GM12878 (cell line): Measurements from ENCODE around the gene ETAA1. TPM values are rescaled to one million over a fixed set of nuclear protein-coding genes. Genes with fewer than 3 reads are reported as not detected.

Experiments
- ATAC-seq: fragments of 200-7000 bp; cut with Tn5 transposase; 3 replicates; pipeline ENCODE4 v1.9.1; 2020; ENCODE audit warnings: mild to moderate bottlenecking, moderate library complexity
- BruUV-seq: library from RNA; stranded (reverse); fragments of 400-500 nt; replicated peaks from 2 replicates; lab custom pipeline; 2021; lab: Mats Ljungman, UMichigan
- CTCF ChIA-PET: fragments of 300-600 bp; sonication (Branson Sonifier 250); formaldehyde crosslinking; extraction: SDS; loops from one replicate; lab custom pipeline; 2021; ENCODE audit warnings: inconsistent platforms; lab: Yijun Ruan, JAX
- POLR2A ChIA-PET: fragments of 350-600 bp; formaldehyde crosslinking; extraction: SDS; loops from one replicate; lab custom pipeline; 2021; ENCODE audit warnings: inconsistent platforms; lab: Charles Lee
- RAD21 ChIA-PET: fragments of 300-600 bp; sonication (Branson Sonifier 250); formaldehyde crosslinking; loops from one replicate; lab custom pipeline; 2023; ENCODE audit warnings: antibody characterized with exemption; ENCODE audit not compliant: unreplicated experiment; lab: Charles Lee
- SMC1A ChIA-PET: fragments of 300-600 bp; sonication (Branson Sonifier 250); formaldehyde crosslinking; loops from one replicate; lab custom pipeline; 2023; ENCODE audit not compliant: unreplicated experiment, uncharacterized antibody; lab: Charles Lee
- DNase-seq: peaks from one replicate; pipeline ENCODE4 v3.0.0-alpha.2; 2011; ENCODE audit warnings: low read depth, low spot score
- FAIRE-seq: peaks from 3 replicates; lab custom pipeline; 2011; peaks lifted over from hg19 to GRCh38; lab: Jason Lieb, UNC
- H2AFZ ChIP-seq: 2 replicates; pipeline ENCODE4 v1.6.0; 2011; ENCODE audit warnings: low read depth, low read length, control low read depth; ENCODE audit not compliant: control insufficient read depth
- H3K27ac ChIP-seq: 2 replicates; pipeline ENCODE4 v1.5.1; 2011; ENCODE audit warnings: control low read depth; ENCODE audit not compliant: control insufficient read depth, insufficient read depth
- H3K27me3 ChIP-seq, 2 experiments: replicated peaks in 1 of 2; 2 replicates each; pipeline versions ENCODE4 v1.6.0 to v1.6.1; 2011; ENCODE audit warnings: low read length in 1 of 2; ENCODE audit not compliant: control insufficient read depth in 2 of 2, insufficient read depth in 2 of 2
- H3K36me3 ChIP-seq, 2 experiments: 2 replicates each; pipeline ENCODE4 v1.5.1; 2011; ENCODE audit warnings: low read length in 1 of 2; ENCODE audit not compliant: control insufficient read depth in 2 of 2, insufficient read depth in 2 of 2
- H3K4me1 ChIP-seq: 2 replicates; pipeline ENCODE4 v1.6.1; 2011; ENCODE audit warnings: mild to moderate bottlenecking, low read length, moderate library complexity, mixed read lengths; ENCODE audit not compliant: control insufficient read depth, insufficient read depth
- H3K4me2 ChIP-seq: 2 replicates; pipeline ENCODE4 v1.6.0; 2011; ENCODE audit warnings: control low read depth; ENCODE audit not compliant: control insufficient read depth, insufficient read depth
- H3K4me3 ChIP-seq: fragments of 200-600 bp; sonication (generic); 2 replicates; pipeline ENCODE4 v1.5.1; 2016
- H3K79me2 ChIP-seq: 2 replicates; pipeline ENCODE4 v1.6.0; 2011; ENCODE audit warnings: low read length; ENCODE audit not compliant: control insufficient read depth, insufficient read depth
- H3K9ac ChIP-seq: 2 replicates; pipeline ENCODE4 v1.8.0; 2011; ENCODE audit warnings: low read length, control low read depth, mixed read lengths; ENCODE audit not compliant: control insufficient read depth, insufficient read depth
- H3K9me3 ChIP-seq: replicated peaks from 3 replicates; pipeline ENCODE4 v1.5.1; 2011; ENCODE audit warnings: mild to moderate bottlenecking, low read length; ENCODE audit not compliant: control insufficient read depth, insufficient read depth
- H4K20me1 ChIP-seq: 2 replicates; pipeline ENCODE4 v1.6.0; 2011; ENCODE audit not compliant: control insufficient read depth, insufficient read depth
- EP300 ChIP-seq, 2 experiments: fragments of 150-350 bp in 1 of 2; IDR thresholded peaks; 2 replicates each; pipeline ENCODE4 v1.6.1; 2011 to 2012; ENCODE audit warnings: low read depth in 2 of 2, low read length in 2 of 2, borderline replicate concordance in 1 of 2, improper control_type of control experiment in 1 of 2, inconsistent platforms in 1 of 2; ENCODE audit not compliant: control insufficient read depth in 1 of 2
- HDGF ChIP-seq: fragments of 450-650 bp; IDR thresholded peaks from 2 replicates; pipeline ENCODE4 v1.6.1; 2016; ENCODE audit warnings: antibody characterized with exemption
- KAT2A ChIP-seq: conservative IDR thresholded peaks from 2 replicates; pipeline ENCODE4 v1.6.1; 2011; ENCODE audit warnings: low read depth, low read length; ENCODE audit not compliant: control insufficient read depth
- MEF2B ChIP-seq: fragments of 450-650 bp; IDR thresholded peaks from 2 replicates; pipeline ENCODE4 v1.6.1; 2018; ENCODE audit warnings: mild to moderate bottlenecking, moderate library complexity; ENCODE audit not compliant: partially characterized antibody, poor library complexity, severe bottlenecking
- MYC ChIP-seq: IDR thresholded peaks from 2 replicates; pipeline ENCODE4 v1.6.1; 2011; ENCODE audit warnings: mild to moderate bottlenecking, low read length, moderate library complexity, inconsistent platforms; ENCODE audit not compliant: insufficient read depth, insufficient replicate concordance, insufficient read length, severe bottlenecking
- NR2C1 ChIP-seq: fragments of 450-650 bp; IDR thresholded peaks from 2 replicates; pipeline ENCODE4 v1.6.1; 2017; ENCODE audit warnings: antibody characterized with exemption, mild to moderate bottlenecking, moderate library complexity
- NR2C2 ChIP-seq: IDR thresholded peaks from 2 replicates; pipeline ENCODE4 v1.6.1; 2011; ENCODE audit warnings: borderline replicate concordance, low read depth; ENCODE audit not compliant: control insufficient read depth, insufficient read length
- PML ChIP-seq: IDR thresholded peaks from 2 replicates; pipeline ENCODE4 v1.6.1; 2012; ENCODE audit warnings: low read length, inconsistent platforms
- RELA ChIP-seq: fragments of 450-650 bp; IDR thresholded peaks from 2 replicates; pipeline ENCODE4 v1.8.0; 2014; ENCODE audit warnings: borderline replicate concordance; ENCODE audit not compliant: partially characterized antibody
- SREBF2 ChIP-seq: IDR thresholded peaks from 2 replicates; pipeline ENCODE4 v1.6.1; 2012; ENCODE audit warnings: mild to moderate bottlenecking, low read length
- TBL1XR1 ChIP-seq: IDR thresholded peaks from 2 replicates; pipeline ENCODE4 v1.6.1; 2012; ENCODE audit warnings: low read depth, low read length, improper control_type of control experiment
- YY1 ChIP-seq: IDR thresholded peaks from 2 replicates; pipeline ENCODE4 v1.6.1; 2011; ENCODE audit warnings: low read depth, mild to moderate bottlenecking, low read length
- ZNF24 ChIP-seq: fragments of 450-650 bp; IDR thresholded peaks from 2 replicates; pipeline ENCODE4 v1.6.1; 2017; ENCODE audit warnings: antibody characterized with exemption, mild to moderate bottlenecking
- ZSCAN29 ChIP-seq: fragments of 450-650 bp; IDR thresholded peaks from 2 replicates; pipeline ENCODE4 v1.6.1; 2017; ENCODE audit warnings: mild to moderate bottlenecking, moderate library complexity
- WGBS: methylation state at CpG from one replicate; pipeline ENCODE4 v1.1.6; 2016; ENCODE audit warnings: low lambda C conversion rate; ENCODE audit not compliant: insufficient replicate concordance, insufficient coverage; ENCODE audit errors: missing lambda C conversion rate; 5-methylcytosine and 5-hydroxymethylcytosine counted together
- in situ Hi-C: fragments of 300-500 bp; cut with MboI; formaldehyde crosslinking; loops from 9 replicates; pipeline ENCODE4 v1.14.3; 2018; ENCODE audit warnings: mixed read lengths
- intact Hi-C: fragments of 100-400 bp; cut with micrococcal nuclease; formaldehyde crosslinking; loops from one replicate; pipeline ENCODE4 v1.14.2; 2022; ENCODE audit not compliant: unreplicated experiment
- polyA plus RNA-seq, 11 experiments: library from polyadenylated mRNA; depleted of rRNA in 4 of 11; unstranded in 6 of 11; stranded (reverse) in 5 of 11; fragments of >200 nt; fragmentation: Nextera tagmentation in 4 of 11; fragmentation: Illumina TruSeq in 1 of 11; extraction: Ambion mirVana in 4 of 11; extraction: Trizol in 1 of 11; gene quantifications; 1 replicate in 1 of 11; 2 replicates in 10 of 11; pipeline versions ENCODE4 v1.2.1 to v1.2.3, GENCODE V29; 2011 to 2016; ENCODE audit warnings: inconsistent platforms in 2 of 11, missing spikeins in 2 of 11, low read depth in 1 of 11
- total RNA-seq, 4 experiments: library from RNA; depleted of rRNA in 3 of 4; stranded (reverse); fragments of >200 nt in 3 of 4; fragmentation: Illumina TruSeq in 1 of 4; extraction: Trizol in 1 of 4; gene quantifications; 2 replicates each; pipeline versions ENCODE4 v1.2.1 to v1.2.3, GENCODE V29; 2013 to 2021
- TF ChIP-seq, protein P1 (sequence below): IDR thresholded peaks from 2 replicates; pipeline ENCODE4 v1.6.1; 2011; ENCODE audit warnings: low read depth, mild to moderate bottlenecking, low read length, moderate library complexity, borderline replicate concordance; ENCODE audit errors: extremely low read depth
- TF ChIP-seq, protein P2 (sequence below): fragments of 150-350 bp; IDR thresholded peaks from 2 replicates; pipeline ENCODE4 v1.6.1; 2014; ENCODE audit warnings: mild to moderate bottlenecking, low read depth, low read length

The ETAA1 gene
- total and polyA plus RNA-seq, 10 of the 15 experiments (the other 5 are each of a cell fraction or from before 2014, with no cell fraction given) = 4.2 to 24.2 (median 13.4) TPM

DNA sequence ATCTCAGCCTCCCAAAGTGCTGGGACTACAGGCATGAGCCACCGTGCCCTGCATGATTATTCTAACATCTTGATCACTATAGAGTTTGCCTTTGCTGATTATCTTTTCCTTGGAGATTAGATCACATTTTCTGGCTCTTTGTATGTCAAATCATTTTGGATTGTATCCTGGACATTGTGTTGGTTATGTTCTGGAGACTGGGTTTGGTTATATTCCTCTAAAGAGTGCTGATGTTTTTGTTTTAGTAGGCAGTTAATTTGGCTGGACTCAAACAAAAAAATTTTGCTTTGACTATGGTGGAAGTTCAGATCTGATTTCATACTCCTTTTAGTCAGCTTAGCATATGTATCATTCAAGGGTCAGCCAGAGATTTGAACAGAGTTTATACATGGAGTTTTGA is 26.4 kb downstream of the ETAA1 start:
- no peaks in the 10 kb centered on the region for H3K79me2 ChIP-seq
- no peak overlapping the region for H2AFZ ChIP-seq
- TF ChIP-seq KAT2A = no peak
- no peak for TF ChIP-seq ZNF24
- no peak for TF ChIP-seq YY1
- TF ChIP-seq PML = no peak
- TF ChIP-seq, protein P1, sequence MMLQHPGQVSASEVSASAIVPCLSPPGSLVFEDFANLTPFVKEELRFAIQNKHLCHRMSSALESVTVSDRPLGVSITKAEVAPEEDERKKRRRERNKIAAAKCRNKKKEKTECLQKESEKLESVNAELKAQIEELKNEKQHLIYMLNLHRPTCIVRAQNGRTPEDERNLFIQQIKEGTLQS = no peak
- TF ChIP-seq MEF2B = no peak
- TF ChIP-seq, all 136 proteins: peak for 0
- in situ Hi-C loops (no loop called here), intact Hi-C loops (no loop called here)
- Histone ChIP-seq H3K4me2 (no peak overlapping the region), H3K36me3 (no peaks in the 10 kb centered on the region), H3K9ac (no peak overlapping the region), H4K20me1 (no peaks in the 10 kb centered on the region), H3K27me3 (no peaks in the 10 kb centered on the region), H3K4me3 (no peak overlapping the region), H3K9me3 (no peaks in the 10 kb centered on the region; the same call in 2 of the 3 replicates), H3K27ac (no peak overlapping the region), H3K4me1 (no peaks in the 10 kb centered on the region)
- no peak for FAIRE-seq
- SMC1A ChIA-PET = no interaction called here
- POLR2A ChIA-PET = no interaction called here
- DNase-seq = no peak
- RAD21 ChIA-PET = no interaction called here
- no peak for ATAC-seq
- no TSS peak for BruUV-seq
- 11% methylated on average over 1 of the region's 1 CpG for WGBS
- CTCF ChIA-PET = no interaction called here

DNA sequence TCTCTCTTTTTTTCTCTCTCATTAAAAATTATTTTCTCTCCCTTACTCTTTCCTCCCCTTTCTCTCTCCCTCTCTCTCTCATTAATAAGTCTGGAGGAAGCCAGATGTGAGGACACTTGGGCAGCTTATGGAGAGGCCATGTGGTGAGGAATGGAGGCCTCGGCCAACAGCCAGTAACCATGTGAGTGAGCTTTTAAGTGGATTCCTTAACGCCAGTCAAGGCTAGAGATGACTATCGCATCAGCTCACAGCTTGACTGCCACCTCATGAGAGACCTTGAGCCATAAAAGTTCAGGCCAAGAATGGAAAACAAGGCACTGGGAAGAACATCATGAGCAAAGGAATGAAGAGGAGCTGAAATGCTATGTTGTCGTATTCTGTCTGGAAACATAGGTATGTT is 39.1 kb downstream of the ETAA1 start:
- in situ Hi-C loops (no loop called here), intact Hi-C loops (no loop called here)
- H3K4me1 ChIP-seq = no peaks in the 10 kb centered on the region
- FAIRE-seq (no peak), ATAC-seq (no peak), DNase-seq (no peak)
- no peaks in the 10 kb centered on the region; a peak in 1 of 4 replicates for H3K27me3 ChIP-seq
- no peak overlapping the region for H2AFZ ChIP-seq
- H3K79me2 ChIP-seq = no peaks in the 10 kb centered on the region
- no peaks in the 10 kb centered on the region for H3K36me3 ChIP-seq
- SMC1A ChIA-PET = interaction anchor here (0.6 to 0.8 kb wide), 2 partner anchors 12 to 276 kb away, joined by 3 read pairs; no protein-coding TSS in a partner anchor
- RAD21 ChIA-PET = no interaction called here
- no peaks in the 10 kb centered on the region for H3K9me3 ChIP-seq
- CTCF ChIA-PET = no interaction called here
- WGBS = 12% methylated on average over 3 of the region's 4 CpGs
- no peak overlapping the region for H3K4me3 ChIP-seq
- no peak overlapping the region for H3K27ac ChIP-seq
- no TSS peak for BruUV-seq
- no peaks in the 10 kb centered on the region for H4K20me1 ChIP-seq
- H3K9ac ChIP-seq = no peak overlapping the region
- H3K4me2 ChIP-seq = no peak overlapping the region
- POLR2A ChIA-PET = no interaction called here
- no peak for TF ChIP-seq RELA
- TF ChIP-seq HDGF = no peak
- no peak for TF ChIP-seq MYC
- no peak for TF ChIP-seq SREBF2
- no peak for TF ChIP-seq ZSCAN29
- TF ChIP-seq TBL1XR1 = no peak
- no peak for TF ChIP-seq NR2C2
- no peak for TF ChIP-seq EP300 (IDR thresholded peaks at IDR 0.05; ENCODE audit: borderline replicate concordance in 1 of 2, control insufficient read depth in 1 of 2, low read depth in 2 of 2, low read length in 2 of 2)
- TF ChIP-seq, protein P2, sequence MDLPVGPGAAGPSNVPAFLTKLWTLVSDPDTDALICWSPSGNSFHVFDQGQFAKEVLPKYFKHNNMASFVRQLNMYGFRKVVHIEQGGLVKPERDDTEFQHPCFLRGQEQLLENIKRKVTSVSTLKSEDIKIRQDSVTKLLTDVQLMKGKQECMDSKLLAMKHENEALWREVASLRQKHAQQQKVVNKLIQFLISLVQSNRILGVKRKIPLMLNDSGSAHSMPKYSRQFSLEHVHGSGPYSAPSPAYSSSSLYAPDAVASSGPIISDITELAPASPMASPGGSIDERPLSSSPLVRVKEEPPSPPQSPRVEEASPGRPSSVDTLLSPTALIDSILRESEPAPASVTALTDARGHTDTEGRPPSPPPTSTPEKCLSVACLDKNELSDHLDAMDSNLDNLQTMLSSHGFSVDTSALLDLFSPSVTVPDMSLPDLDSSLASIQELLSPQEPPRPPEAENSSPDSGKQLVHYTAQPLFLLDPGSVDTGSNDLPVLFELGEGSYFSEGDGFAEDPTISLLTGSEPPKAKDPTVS = no peak
- TF ChIP-seq NR2C1 = no peak
